Measurements from ENCODE around the gene RNFT2. TPM values are rescaled to one million over a fixed set of nuclear protein-coding genes. Genes with fewer than 3 reads are reported as not detected.

RNFT2 gene
- total and polyA plus RNA-seq, 7 donors = 0.04 to 0.64 (median 0.36) TPM

DNA sequence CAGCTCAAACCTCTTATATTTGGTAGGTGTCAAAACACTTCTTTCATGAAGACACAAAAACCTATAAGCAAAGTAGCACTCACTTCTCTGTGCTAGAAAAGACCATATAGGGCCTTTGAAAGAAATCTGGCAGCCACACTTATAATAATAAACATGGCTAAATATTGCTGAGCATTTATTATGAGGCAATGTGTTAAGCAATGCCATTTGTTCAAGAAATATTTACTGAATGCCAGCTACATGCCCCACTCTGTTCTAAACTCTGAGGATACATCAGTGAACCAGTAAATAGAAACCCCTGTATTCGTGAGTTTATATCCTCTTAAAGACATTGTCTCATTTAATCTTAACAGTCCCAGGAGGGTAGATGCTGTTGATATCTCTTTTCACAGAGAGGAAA is 52.0 kb downstream of the RNFT2 start:
- Histone ChIP-seq H3K4me3 (no peak overlapping the region), H3K27ac (no peak overlapping the region), H3K4me1 (no peaks in the 10 kb centered on the region), H3K9me3 (no peaks in the 10 kb centered on the region), H3K27me3 (ENCODE audit: insufficient read depth in 3 of 3, low read length in 2 of 3) (no peaks in the 10 kb centered on the region), H3K36me3 (ENCODE audit: insufficient read depth in 1 of 2, low read depth in 1 of 2) (no peaks in the 10 kb centered on the region)
- 51 to 83% (median 79%) methylated on average over 1 of the region's 1 CpG for WGBS, 3 donors
- ATAC-seq = no peak
- TF ChIP-seq, protein P1, sequence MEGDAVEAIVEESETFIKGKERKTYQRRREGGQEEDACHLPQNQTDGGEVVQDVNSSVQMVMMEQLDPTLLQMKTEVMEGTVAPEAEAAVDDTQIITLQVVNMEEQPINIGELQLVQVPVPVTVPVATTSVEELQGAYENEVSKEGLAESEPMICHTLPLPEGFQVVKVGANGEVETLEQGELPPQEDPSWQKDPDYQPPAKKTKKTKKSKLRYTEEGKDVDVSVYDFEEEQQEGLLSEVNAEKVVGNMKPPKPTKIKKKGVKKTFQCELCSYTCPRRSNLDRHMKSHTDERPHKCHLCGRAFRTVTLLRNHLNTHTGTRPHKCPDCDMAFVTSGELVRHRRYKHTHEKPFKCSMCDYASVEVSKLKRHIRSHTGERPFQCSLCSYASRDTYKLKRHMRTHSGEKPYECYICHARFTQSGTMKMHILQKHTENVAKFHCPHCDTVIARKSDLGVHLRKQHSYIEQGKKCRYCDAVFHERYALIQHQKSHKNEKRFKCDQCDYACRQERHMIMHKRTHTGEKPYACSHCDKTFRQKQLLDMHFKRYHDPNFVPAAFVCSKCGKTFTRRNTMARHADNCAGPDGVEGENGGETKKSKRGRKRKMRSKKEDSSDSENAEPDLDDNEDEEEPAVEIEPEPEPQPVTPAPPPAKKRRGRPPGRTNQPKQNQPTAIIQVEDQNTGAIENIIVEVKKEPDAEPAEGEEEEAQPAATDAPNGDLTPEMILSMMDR (IDR thresholded peaks at IDR 0.05) = no peak
- intact Hi-C loops (cut with DNase I) = no loop called here
- DNase-seq = no peak

DNA sequence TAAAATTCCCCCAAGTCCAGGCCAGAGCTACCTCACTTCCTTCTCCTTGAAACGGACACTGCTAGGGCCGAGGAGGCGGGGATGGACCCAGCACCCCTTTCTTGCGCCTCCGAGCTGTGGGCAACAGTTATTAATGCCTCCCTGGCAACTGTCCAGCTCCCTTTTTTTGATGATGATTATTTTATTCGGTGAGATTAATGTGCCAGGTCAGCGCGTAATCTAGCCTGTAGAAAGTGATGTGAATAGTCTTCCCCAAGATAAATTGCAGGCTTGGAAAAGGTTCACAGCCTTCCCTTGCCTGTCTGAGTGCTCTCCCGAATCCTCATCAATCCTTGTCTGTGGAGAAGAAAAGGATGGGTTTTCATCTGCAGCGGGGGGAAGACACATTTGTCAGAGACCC is 54.3 kb downstream of the RNFT2 start:
- no peaks in the 10 kb centered on the region for H3K9me3 ChIP-seq
- ATAC-seq = no peak
- no peak for DNase-seq
- 84 to 95% (median 89%) methylated on average over 10 of the region's 10 CpGs for WGBS, 3 donors
- TF ChIP-seq, protein P1 (IDR thresholded peaks at IDR 0.05) = no peak
- no peak overlapping the region for H3K27ac ChIP-seq
- intact Hi-C loops (cut with DNase I) = no loop called here
- H3K27me3 ChIP-seq (ENCODE audit: insufficient read depth in 3 of 3, low read length in 2 of 3) = no peaks in the 10 kb centered on the region
- no peak overlapping the region for H3K4me3 ChIP-seq
- no peaks in the 10 kb centered on the region for H3K36me3 ChIP-seq (ENCODE audit: insufficient read depth in 1 of 2, low read depth in 1 of 2)
- no peaks in the 10 kb centered on the region for H3K4me1 ChIP-seq

DNA sequence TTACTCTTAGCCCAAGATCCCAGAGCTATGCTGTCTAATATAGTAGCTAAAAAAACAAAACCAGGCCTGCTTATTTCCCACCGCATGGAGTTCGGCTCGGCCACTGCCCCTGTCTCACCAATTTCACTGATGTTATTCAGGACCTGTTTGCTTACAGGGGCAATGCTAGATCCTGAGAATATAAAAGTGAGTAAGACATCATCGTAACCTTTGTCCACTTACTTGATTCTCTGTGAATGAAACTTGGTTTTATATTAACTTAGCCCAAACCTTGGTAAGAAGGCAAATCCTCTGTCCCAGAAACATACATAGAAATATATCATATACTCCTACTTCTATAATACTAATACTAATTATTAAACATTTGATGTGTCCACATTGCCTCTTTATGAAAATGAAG is 56.6 kb downstream of the RNFT2 start:
- no peaks in the 10 kb centered on the region for H3K27me3 ChIP-seq (ENCODE audit: insufficient read depth in 3 of 3, low read length in 2 of 3)
- no peaks in the 10 kb centered on the region for H3K4me1 ChIP-seq
- H3K36me3 ChIP-seq (ENCODE audit: insufficient read depth in 1 of 2, low read depth in 1 of 2) = no peaks in the 10 kb centered on the region
- DNase-seq (no peak), ATAC-seq (no peak)
- TF ChIP-seq, protein P1 (IDR thresholded peaks at IDR 0.05) = no peak
- H3K4me3 ChIP-seq = no peak overlapping the region
- peaks cover 3% of the 10 kb centered on the region for H3K9me3 ChIP-seq
- no peak overlapping the region for H3K27ac ChIP-seq
- 84 to 88% (median 85%) methylated on average over 4 of the region's 4 CpGs for WGBS, 3 donors
- intact Hi-C loops (cut with DNase I) = no loop called here

DNA sequence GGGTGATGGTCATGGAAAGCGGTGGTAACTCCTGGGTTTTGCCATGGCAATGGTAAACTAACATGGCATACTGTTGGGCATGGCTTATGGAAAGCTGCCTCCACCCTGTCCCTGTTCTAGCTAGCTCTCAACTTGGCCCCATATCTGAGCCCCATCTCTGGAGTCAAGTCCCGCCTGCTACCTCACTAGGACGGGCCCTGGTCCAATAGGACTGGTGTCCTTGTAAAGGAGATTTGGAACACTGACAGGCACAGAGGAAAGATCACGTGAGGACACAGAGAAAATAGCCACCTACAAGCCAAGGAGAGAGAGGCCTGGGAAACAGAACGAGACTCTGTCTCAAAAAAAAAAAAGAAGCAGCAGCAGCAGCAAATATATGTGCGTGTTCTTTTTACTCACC is 59.8 kb downstream of the RNFT2 start:
- ATAC-seq (no peak), DNase-seq (no peak)
- no peaks in the 10 kb centered on the region for H3K36me3 ChIP-seq (ENCODE audit: insufficient read depth in 1 of 2, low read depth in 1 of 2)
- intact Hi-C loops (cut with DNase I) = no loop called here
- no peaks in the 10 kb centered on the region for H3K4me1 ChIP-seq
- H3K27me3 ChIP-seq (ENCODE audit: insufficient read depth in 3 of 3, low read length in 2 of 3) = no peaks in the 10 kb centered on the region
- H3K9me3 ChIP-seq = peaks cover 5% of the 10 kb centered on the region
- TF ChIP-seq, protein P1 (IDR thresholded peaks at IDR 0.05) = no peak
- H3K4me3 ChIP-seq = no peak overlapping the region
- H3K27ac ChIP-seq = no peak overlapping the region
- WGBS, 3 donors = 43 to 69% (median 51%) methylated on average over 6 of the region's 6 CpGs

DNA sequence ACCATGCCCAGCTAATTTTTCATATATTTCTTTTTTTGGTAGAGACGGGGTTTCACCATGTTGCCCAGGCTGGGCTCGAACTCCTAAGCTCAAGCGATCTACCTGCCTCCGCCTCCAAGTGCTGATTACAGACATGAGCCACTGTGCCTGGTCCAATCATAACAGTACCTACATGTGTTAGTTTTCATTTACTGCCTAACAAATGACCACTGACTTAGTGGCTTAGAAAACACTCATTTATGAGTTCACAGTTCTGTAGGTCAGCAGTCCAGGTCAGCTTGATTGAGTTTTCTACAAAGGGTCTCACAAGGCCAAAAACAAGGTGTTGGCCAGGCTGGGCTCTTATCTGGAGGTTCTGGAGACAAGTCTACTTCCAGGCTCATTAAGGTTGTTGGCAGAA is 60.6 kb downstream of the RNFT2 start:
- Histone ChIP-seq H3K4me1 (no peaks in the 10 kb centered on the region), H3K27me3 (ENCODE audit: insufficient read depth in 3 of 3, low read length in 2 of 3) (no peaks in the 10 kb centered on the region)
- WGBS, 3 donors = 98 to 99% (median 99%) methylated on average over 4 of the region's 4 CpGs

More for the DNA sequence above, 60.6 kb downstream of the RNFT2 start:
- no peak for ATAC-seq
- TF ChIP-seq, protein P1 (IDR thresholded peaks at IDR 0.05) = no peak
- H3K36me3 ChIP-seq (ENCODE audit: insufficient read depth in 1 of 2, low read depth in 1 of 2) = no peaks in the 10 kb centered on the region
- H3K4me3 ChIP-seq = no peak overlapping the region
- peaks cover 5% of the 10 kb centered on the region for H3K9me3 ChIP-seq
- no peak for DNase-seq
- H3K27ac ChIP-seq = no peak overlapping the region
- intact Hi-C loops (cut with DNase I) = no loop called here
